Omental fat pad (tissue), 4 donors: ENCODE results near the gene HIGD1C. TPM values are rescaled to one million over a fixed set of nuclear protein-coding genes. Genes with fewer than 3 reads are reported as not detected.
"Not testable (repeated sequence)": the region's sequence is repeated elsewhere in the genome, so short reads cannot be mapped to it uniquely, and the experiment has no call there.

Experiments used
- ATAC-seq: fragments of 150-250 bp; one replicate; pipeline ENCODE4 v1.9.1; 2016; ENCODE audit warnings: mild to moderate bottlenecking, moderate library complexity; ENCODE audit not compliant: low FRiP score
- DNase-seq: peaks from one replicate; pipeline ENCODE4 v3.0.0-alpha.2; 2019; ENCODE audit warnings: low spot score
- total RNA-seq, 4 donors: library from RNA; depleted of rRNA; stranded (reverse); fragments of >200 nt; gene quantifications; one replicate each; pipeline ENCODE4 v1.1.0, GENCODE V29; 2016
- TF ChIP-seq, protein P1 (sequence below), 3 donors: fragments of 450-650 bp; IDR thresholded peaks; one replicate each; pipeline ENCODE4 v1.5.1; 2016 to 2017; ENCODE audit warnings: antibody characterized with exemption in 3 of 3, mild to moderate bottlenecking in 3 of 3, moderate library complexity in 2 of 3

HIGD1C gene
- total RNA-seq = not detected

DNA sequence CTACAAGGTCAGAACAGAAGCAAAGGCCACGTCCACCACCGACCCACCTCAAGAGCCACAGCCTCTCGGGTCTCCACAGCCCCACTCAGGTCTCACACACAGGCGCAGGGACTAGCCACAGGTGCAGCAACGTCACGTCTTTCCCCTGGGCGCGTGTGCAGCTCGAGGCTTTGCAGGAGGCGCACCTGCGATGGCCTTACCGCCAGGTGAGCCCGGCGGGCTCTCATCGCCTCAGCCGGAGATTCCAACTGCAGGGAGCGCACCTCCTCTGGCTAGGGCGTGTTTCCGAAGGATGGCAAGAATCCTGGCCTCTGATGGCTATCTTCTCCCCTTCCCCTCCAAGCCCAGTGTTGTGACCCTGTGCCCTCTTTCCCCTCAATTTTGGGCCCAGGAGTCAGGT lies at the start of gene HIGD1C:
Gene HIGD1C (plus strand): TSS at position 35 of the 400 bp plus-strand sequence. CDS start 1,455 bp downstream, outside the sequence.
- TF ChIP-seq, protein P1, sequence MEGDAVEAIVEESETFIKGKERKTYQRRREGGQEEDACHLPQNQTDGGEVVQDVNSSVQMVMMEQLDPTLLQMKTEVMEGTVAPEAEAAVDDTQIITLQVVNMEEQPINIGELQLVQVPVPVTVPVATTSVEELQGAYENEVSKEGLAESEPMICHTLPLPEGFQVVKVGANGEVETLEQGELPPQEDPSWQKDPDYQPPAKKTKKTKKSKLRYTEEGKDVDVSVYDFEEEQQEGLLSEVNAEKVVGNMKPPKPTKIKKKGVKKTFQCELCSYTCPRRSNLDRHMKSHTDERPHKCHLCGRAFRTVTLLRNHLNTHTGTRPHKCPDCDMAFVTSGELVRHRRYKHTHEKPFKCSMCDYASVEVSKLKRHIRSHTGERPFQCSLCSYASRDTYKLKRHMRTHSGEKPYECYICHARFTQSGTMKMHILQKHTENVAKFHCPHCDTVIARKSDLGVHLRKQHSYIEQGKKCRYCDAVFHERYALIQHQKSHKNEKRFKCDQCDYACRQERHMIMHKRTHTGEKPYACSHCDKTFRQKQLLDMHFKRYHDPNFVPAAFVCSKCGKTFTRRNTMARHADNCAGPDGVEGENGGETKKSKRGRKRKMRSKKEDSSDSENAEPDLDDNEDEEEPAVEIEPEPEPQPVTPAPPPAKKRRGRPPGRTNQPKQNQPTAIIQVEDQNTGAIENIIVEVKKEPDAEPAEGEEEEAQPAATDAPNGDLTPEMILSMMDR (IDR thresholded peaks at IDR 0.05) = no peak
- no peak for DNase-seq
- ATAC-seq = no peak

DNA sequence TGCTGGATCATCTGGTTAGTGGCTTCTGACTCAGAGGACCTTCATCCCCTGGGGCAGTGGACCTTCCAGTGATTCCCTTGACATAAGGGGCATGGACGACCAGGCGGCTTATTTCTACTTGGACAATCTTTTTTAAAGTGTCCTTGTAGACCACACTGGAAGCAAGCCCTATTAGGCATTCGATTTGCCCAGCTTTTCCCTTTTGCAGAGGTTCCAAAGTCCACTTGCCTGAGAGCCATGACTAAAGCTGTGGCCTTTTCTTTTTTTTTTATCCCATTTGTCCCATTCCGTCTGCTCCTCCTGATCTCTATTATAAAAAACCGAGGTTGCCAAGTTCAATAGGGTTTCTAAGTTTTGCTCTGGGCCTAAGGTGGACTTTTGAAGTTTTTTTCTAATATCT lies 43.9 kb upstream of the HIGD1C start:
- DNase-seq, ATAC-seq: not testable (repeated sequence)

DNA sequence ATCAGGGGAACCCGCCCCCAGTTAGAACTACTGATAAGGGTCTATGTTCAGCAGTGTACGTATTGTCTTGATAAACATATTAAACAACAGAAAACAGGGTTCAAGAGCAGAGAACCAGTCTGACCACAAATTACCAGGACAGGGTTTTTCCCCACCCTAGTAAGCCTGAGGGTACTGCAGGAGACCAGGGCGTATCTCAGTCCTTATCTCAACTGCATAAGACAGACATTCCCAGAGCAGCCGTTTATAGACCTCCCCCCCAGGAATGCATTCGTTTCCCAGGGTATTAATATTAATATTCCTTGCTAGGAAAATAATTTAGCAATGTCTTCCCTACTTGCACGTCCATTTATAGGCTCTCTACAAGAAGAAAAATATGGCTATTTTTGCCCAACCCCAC lies 40.0 kb upstream of the HIGD1C start:
- ATAC-seq, DNase-seq: not testable (repeated sequence)

DNA sequence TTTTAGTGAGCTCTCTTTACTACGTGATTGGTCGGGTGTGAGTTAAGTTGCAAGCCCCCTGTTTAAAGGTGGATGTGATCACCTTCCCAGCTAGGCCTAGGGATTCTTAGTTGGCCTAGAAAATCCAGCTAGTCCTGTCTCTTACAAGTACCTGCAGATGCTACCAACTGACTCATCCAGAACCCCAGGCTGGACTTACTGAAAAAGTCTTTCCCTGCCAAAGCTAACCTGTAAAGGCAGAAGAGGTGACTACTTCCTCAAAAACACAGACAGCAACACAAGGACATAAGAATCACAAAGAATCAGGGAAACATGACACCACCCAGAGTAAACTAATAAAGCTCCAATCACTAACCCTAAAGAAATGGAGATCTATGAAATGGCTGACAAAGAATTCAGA lies 39.1 kb upstream of the HIGD1C start:
- no peak for ATAC-seq
- TF ChIP-seq, protein P1 (IDR thresholded peaks at IDR 0.05) = no peak
- DNase-seq = no peak

DNA sequence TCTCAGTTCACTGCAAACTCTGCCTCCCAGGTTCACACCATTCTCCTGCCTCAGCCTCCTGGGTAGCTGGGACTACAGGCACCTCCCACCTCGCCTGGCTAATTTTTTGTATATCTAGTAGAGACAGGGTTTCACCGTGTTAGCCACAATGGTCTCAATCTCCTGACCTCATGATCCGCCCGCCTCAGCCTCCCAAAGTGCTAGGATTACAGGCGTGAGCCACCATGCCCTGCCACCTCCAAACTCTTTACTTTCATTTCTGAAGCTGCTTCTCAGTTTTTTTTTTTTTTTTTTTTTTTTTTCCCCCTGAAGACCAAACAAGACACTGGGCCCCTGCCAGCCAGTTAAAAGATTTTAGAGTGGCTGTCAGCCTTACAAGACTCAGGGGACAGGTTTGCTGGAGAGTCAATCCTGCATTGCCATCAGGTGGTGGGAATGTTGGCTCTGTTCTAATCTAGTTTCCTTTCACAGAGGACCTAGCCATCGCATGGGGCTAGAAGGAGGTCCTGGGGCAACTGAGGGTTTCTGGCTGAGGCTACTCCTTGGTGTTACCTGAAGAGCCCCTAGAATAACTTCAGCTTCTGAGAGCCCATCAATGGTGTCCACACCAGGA lies 37.4 kb upstream of the HIGD1C start:
- no peak for ATAC-seq
- DNase-seq = no peak
- TF ChIP-seq, protein P1 (IDR thresholded peaks at IDR 0.05) = no peak

DNA sequence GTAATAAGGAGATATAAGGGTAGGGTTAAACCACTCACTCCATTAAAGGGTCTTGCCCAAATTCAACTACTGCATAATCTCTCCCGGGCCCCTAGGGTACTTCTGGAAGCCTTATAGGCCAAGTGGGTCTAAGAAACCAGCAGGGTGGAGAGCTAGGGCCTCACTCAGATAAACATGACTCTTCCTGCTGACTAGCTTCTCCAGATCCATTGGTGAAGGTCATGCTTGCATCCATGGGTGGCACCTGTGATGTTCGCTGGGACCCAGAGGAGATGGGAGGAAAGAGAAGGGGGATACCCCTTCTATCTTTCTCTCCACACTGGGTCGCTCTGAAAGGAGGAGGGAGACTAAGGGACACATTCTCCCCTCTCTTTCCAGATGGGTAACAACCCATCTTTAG lies 36.1 kb upstream of the HIGD1C start:
- DNase-seq (no peak), ATAC-seq (no peak)
- TF ChIP-seq, protein P1 (IDR thresholded peaks at IDR 0.05) = no peak

DNA sequence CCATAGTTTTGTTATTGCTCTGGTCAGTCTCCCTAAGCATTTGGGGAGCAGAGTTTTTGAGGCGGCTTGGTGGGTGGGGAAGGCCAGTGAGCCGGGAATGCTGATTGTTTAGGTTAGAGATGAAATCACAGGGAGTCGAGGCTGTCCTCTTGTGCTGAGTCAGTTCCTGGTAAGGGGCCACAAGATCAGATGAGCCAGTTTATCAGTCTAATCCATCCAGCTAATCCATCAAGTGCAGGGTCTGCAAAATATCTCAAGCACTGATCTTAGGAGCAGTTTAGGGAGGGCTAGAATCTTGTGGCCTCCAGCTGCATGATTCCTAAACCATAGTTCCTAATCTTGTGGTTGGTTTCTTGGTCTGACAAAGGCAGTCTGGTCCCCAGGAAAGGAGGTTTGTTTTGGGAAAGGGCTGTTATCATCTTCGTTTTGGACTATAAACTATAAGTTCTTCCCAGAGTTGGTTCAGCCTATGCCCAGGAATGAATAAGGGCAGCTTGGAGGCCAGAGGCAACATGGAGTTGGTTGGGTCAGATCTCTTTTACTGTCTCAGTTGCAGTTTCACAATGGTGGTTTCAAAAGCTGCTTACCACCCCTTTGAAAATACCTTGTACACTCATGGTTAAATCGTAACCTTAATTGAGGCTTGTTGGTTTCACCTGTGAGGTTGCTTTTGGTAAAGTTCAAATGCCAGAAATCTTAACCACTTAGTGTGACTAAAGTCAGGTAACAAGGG lies 33.6 kb upstream of the HIGD1C start:
- DNase-seq (no peak), ATAC-seq (no peak)
- TF ChIP-seq, protein P1 (IDR thresholded peaks at IDR 0.05) = no peak

DNA sequence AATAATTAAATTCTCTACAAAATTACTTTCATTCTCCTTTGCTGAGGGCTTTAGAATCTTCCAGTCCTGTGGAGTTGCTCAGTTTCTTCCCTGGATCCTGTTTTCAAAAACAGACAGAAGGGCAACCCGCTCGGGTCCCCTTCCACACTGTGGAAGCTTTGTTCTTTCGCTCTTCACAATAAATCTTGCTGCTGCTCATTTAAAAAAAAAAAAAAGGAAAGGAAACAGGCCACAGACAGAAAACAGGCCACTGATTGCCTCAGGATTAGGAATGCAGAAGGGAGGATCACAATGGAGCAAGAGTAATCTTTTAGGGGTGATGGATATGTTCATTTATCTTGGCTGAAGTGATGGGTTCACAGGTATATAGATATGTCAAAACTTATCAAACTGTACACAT lies 29.5 kb upstream of the HIGD1C start:
- ATAC-seq = peak; percentile 19
- no peak for DNase-seq
- TF ChIP-seq, protein P1 (IDR thresholded peaks at IDR 0.05) = no peak
